Stimulated activated CD4-positive, alpha-beta T cell treated with anti-CD3 and anti-CD28 coated beads, TNF-alpha, amount 100 ng/mL, for 24 hours (primary cell): ENCODE measurements around the gene FKBP11.

Experiments used
- DNase-seq, 3 experiments: peaks; one replicate each; pipeline ENCODE4 v3.0.0-alpha.2; 2020; ENCODE audit warnings: low read depth in 3 of 3

The FKBP11 gene

DNA sequence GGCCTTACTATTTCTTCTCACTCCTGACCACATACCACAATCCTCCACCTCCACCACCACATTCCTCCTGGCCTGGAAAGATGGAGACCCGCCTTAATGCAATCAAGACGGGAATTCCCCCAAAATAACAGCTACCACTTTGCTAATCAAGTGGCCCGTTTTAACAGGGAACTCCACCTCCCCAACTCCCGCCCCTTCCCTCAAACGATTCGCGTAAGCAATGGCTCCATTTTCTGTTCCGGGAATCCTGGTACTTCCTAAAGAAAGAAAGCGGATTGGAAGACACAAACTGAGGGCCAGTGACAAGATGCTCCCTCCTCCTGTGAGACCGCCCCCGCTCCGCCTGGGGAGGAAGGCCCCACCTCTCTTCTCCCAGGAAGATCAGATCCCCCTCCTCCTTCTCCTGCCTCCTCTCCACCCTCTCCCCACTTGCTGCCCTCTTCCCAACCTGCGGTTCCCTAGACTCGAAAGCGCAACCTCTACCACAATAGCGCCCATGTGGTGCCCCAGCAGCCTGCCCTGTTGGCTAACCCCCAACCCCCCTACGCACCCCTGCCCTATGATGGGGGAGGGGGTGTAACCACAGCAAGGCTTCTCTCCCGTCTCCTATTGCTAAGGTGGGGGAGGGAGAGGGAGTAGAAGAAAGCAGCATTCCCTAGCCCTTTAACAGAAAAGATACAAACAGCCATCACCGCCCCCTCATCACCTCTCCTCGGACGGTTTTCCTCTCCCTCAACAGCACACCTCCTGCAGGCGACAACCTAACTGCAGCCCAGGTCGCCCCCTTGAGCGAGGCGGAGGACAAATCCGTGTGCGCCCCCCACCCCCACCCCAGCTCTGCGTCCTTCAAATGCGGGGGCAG lies 31.2 kb upstream of the FKBP11 start:
- peak in 1 of 3 experiments; percentile 32 for DNase-seq

DNA sequence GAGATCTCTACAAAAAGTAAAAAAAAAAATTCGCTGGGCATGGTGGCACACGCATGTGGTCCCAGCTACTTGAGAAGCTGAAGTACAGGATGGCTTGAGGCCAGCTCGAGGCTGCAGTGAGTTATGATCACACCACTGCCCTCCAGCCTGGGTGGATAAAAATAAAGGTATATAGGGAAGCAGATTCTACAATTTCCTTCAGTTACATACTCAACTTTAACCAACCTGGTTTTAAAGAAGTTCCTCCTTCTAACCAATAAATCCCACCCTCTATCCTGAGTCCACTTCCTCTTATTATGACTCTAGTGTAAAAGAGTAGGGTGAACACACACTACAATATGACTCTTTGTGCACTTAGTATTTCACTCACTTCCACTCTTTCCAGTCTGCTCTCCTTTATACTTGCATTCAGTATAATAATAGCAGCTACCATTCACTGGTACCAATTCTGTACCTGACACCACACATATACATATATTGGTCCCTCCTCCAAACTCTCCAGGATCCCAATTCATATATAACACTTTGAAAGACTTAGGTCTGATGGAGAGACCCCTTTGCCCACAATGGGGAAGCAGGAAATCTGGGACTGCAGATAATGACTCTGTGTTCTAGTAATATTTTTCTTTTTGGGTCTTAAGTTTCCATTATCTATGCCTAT lies 29.7 kb upstream of the FKBP11 start:
- DNase-seq: no peak

- no peak for DNase-seq
Observed at GRCh38 chr12:48954061-48954460, 28.8 kb upstream of the FKBP11 start.

- no peak for DNase-seq
Observed at GRCh38 chr12:48952691-48953090, 27.4 kb upstream of the FKBP11 start.

DNA sequence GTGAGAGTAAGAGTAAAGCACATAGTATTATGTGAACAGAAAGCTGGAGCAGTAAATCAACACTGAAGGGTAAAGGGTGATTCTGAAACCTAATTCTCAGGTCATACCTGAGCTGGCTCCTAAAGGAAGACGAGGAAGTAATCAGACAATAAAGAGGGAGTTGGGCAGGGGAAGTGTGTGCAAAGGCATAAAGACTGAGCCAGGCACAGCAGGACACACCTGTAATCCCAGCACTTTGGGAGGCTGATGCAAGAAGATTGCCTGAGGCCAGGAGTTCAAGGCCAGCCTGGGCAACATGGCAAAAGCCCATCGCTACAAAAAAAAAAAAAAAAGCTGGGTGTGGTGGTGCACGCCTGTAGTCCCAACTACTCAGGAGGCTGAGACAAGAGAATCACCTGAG lies 22.4 kb upstream of the FKBP11 start:
- DNase-seq: no peak

DNA sequence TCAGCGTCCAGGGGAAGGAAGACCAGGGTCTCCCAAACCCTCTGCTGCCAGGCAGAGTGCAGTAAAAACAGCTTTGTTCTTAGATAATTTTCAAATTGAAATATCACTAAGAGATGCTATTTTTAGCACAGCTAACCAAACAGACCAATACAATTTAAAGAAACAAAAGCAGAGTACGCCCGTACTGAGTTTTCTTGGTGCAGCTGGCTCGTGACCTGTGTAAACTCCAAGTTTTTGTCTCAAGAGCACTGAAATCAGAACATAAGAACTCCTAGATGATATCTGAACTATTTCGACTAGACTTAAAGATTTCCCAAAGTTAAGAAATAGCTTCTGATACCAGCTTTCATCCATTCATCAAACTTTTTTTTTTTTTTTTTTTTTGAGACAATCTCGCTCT lies 21.7 kb upstream of the FKBP11 start:
- DNase-seq: no peak

- DNase-seq: no peak
Observed at GRCh38 chr12:48946205-48946604, 20.9 kb upstream of the FKBP11 start.

- DNase-seq: no peak
Observed at GRCh38 chr12:48943221-48943620, 17.9 kb upstream of the FKBP11 start.

- no peak for DNase-seq
Observed at GRCh38 chr12:48940181-48940580, 14.9 kb upstream of the FKBP11 start.

DNA sequence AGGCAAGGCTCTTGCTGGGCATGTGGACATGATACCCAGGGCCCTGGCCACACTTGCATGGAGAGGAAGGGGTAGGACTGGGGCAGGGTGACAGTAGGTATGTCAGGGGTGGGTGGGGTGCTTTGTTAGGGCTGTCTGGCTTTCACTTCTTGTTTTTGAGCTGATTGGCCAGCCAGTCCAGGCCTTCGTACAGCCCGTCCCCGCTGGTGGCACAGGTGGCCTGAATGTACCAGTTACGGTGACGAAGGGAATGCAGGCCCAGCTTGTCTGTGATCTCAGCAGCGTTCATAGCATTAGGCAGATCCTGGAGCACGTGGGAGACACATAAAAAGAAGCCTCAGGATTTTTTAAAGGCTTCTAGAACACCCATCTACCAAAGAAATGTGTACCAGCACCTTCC lies 13.5 kb upstream of the FKBP11 start:
- DNase-seq: no peak

DNA sequence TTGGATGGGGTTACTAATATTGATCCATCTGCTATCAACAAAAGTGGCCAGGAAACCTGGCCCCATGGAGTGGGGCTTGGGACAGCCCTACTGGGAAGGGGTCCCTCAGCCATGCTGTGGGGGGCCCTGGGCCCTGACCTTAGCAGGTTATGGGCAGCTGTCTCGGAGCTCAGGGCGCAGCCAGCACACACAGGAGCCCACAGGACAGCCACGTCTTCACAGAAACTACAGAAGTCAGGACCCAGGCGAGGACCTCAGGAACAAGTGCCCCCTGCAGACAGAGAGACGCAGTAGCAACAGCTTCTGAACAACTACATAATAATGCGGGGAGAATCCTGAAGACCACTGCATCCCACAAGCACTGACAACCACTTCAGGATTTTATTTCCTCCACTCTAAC lies 11.9 kb upstream of the FKBP11 start:
- DNase-seq: no peak

DNA sequence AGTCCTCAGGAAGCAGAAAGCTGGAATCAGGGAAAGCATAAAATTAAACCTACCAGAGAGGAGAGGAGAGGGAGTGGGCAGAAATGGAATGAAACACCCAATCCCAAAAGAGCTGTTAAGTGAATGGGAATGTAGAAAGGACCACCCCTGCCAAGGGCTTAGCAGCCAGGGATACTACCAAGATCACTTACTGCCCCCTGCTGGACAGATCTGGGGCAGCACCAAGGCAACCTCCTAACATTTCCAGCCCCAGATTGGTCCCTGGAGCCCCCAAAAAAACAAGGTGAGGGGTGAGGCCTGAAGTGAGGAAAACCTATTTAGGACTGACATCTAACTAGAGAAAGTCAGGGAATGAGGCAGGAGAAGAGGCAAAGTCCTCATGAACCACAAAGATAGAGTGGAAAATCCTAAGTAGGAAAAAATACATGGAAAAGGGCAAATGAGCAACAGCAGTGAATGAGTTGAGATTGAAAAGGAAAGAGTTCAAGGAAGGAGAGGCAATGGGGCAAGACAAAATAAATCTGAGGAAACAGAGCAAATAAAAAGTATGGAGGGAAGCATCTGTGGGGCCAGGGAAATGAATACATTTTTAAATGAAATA lies 11.2 kb upstream of the FKBP11 start:
- DNase-seq: peak; percentile 65 to 80 (median 73)

DNA sequence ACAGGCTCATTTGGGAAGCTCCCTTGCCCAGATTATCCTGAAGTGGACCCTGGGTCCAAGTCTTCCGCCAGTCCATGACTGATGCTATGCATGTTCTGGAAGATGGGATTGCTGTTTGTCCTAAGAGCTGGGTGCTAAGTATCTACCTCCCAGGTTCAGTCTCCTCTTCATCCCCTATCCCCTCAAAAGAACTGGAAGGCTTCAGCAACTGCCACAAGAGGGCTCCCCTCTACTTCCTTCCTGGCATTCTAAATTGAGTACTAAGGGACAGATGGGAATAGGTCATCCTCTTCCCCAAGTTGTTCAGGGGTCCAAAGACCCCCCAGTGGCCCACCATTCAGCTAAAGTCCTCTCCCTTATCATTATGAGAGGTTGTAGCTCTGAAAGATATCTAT lies 9.0 kb upstream of the FKBP11 start:
- DNase-seq: no peak

- DNase-seq: no peak
Observed at GRCh38 chr12:48933664-48934311, 8.5 kb upstream of the FKBP11 start.

DNA sequence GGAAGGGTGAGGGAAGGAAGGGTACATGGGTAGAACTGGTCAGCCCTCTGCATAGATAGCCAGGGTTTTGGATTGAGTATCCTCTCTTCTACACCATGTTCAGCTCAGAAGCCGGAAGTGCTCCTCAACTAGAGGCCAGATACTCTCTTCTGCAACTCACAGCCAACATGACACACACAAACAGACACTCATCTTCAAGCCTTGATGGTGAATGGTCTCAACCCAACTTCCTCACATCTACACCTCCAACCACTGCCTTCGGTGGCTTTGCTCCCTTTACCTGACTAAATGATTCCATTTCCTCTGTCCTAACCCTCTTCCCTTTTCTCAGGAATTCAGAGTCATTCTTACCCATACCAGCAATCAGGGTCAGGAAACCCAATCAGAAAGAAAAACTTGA lies 7.6 kb upstream of the FKBP11 start:
- DNase-seq: no peak

GRCh38 chr12:48930475-48930874 lies 5.2 kb upstream of the FKBP11 start:
- no peak for DNase-seq

GRCh38 chr12:48929551-48929950 lies 4.3 kb upstream of the FKBP11 start:
- DNase-seq: no peak

DNA sequence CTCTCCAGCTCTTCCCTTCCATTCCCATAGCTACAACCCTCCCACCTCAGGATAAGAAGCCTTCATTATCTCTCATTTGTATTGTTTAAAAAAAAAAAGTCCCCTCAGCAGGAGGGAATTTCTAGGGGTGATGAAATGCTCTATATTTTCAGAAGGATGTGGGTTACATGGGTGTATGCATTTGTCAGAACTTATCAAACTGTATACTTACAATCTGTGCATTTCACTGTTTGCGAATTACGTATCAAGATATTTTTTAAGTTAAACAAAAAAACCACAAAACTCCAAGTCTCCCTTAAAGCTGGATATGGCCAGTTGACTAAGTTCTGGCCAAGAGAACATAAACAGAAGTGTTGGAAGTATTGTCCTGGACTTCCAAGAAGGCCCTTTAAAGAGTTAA lies 2.0 kb upstream of the FKBP11 start:
- no peak for DNase-seq

DNA sequence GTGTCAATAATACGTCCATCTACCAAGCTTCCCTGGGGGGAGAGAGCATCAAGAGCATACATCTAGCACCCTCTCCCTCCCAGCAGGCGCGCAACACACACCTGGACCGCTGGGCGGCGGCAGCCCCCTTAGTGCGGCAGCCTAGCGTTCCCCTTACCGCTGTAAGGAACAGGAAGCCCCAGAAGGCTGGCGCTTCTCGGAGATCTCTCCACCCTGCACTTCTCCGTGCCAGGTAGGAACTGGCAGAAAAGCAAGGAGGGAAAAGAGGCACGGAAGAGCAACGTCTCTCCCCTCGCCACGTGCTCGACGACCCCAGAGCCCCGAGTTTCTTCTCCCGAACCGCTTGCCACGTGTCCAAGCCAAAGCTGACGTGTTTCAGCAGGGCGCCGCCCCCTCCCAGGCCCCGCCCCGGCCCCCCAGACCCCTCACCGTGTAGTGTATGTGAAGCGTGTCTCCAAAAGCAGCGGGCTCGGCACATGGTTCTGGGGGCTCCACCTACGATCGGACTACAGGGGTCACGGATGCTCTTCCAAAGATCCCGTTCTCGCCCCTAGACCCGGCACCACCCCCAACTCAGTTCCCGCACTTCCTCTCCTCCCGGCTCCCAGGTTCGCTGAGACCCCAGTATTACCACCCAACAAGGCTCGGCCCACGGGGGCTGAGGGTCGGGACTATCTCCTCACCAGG lies 532 bp downstream of the FKBP11 start:
- DNase-seq: peak; percentile 40 to 69 (median 41)

GRCh38 chr12:48923117-48923516 lies 2.2 kb downstream of the FKBP11 start:
- no peak for DNase-seq

GRCh38 chr12:48917857-48918537 lies 7.3 kb downstream of the FKBP11 start:
- peak in 1 of 3 experiments; percentile 13 for DNase-seq
